AG10803 (cell line): ENCODE data around the gene OR8D4.
"Not testable (repeated sequence)": the region's sequence is repeated elsewhere in the genome, so short reads cannot be mapped to it uniquely, and the experiment has no call there.

ENCODE experiments used
- DNase-seq: peaks from one replicate; pipeline ENCODE4 v3.0.0; 2010; ENCODE audit warnings: low read depth
- H3K4me3 ChIP-seq: 2 replicates; pipeline ENCODE4 v1.5.1; 2011; ENCODE audit warnings: mild to moderate bottlenecking, low read length, control low read depth
- TF ChIP-seq, protein P1 (sequence below): conservative IDR thresholded peaks from 2 replicates; pipeline ENCODE4 v1.5.1; 2011; ENCODE audit warnings: mild to moderate bottlenecking, low read length, control low read depth, inconsistent platforms

OR8D4 gene

DNA sequence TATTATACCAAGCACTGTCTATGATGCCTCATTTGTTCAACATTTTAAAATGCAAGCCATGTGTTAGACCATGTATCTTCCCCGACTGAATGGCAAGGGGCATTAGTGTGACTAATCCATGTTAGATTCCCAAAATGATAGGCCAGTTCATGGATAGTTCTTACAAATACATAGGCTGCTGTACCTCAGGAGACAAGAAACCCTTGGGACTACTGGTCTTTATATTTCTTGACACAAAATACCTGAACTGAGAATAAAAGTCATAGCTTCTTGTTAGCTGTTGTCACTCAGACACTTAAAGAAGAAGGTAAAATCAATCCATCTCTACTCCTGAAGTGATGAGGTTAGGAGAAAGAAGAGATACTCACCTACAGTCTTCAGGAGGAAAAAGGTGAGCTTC lies at the start of gene OR8D4:
OR8D4 (plus strand) TSS at position 301 of the 400 bp plus-strand sequence. CDS start 4,265 bp downstream, outside the sequence.
- no peak within 1 kb of the TSS for H3K4me3 ChIP-seq
- TF ChIP-seq, protein P1, sequence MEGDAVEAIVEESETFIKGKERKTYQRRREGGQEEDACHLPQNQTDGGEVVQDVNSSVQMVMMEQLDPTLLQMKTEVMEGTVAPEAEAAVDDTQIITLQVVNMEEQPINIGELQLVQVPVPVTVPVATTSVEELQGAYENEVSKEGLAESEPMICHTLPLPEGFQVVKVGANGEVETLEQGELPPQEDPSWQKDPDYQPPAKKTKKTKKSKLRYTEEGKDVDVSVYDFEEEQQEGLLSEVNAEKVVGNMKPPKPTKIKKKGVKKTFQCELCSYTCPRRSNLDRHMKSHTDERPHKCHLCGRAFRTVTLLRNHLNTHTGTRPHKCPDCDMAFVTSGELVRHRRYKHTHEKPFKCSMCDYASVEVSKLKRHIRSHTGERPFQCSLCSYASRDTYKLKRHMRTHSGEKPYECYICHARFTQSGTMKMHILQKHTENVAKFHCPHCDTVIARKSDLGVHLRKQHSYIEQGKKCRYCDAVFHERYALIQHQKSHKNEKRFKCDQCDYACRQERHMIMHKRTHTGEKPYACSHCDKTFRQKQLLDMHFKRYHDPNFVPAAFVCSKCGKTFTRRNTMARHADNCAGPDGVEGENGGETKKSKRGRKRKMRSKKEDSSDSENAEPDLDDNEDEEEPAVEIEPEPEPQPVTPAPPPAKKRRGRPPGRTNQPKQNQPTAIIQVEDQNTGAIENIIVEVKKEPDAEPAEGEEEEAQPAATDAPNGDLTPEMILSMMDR = no peak
- DNase-seq = no peak

DNA sequence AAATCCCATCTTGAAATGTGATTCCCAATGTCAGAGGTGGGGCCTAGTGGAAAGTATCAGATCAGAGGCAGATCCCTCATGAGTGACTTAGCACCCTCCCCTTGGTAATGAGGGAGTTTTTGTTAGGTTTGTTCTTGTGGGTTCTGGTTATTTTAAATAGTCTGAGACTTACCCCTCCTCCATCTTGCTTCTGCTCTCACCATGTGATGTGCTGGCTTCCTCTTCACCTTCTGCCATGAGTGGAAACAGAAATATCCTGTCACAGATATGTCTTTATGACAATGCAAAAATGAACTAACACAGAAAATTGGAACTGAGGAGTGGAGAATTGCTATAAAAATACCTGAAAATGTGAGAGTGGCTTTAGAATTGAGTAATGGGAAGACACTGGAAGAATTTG lies 49.6 kb upstream of the OR8D4 start:
- DNase-seq = no peak
- TF ChIP-seq, protein P1 = no peak
- no peak overlapping the region for H3K4me3 ChIP-seq

DNA sequence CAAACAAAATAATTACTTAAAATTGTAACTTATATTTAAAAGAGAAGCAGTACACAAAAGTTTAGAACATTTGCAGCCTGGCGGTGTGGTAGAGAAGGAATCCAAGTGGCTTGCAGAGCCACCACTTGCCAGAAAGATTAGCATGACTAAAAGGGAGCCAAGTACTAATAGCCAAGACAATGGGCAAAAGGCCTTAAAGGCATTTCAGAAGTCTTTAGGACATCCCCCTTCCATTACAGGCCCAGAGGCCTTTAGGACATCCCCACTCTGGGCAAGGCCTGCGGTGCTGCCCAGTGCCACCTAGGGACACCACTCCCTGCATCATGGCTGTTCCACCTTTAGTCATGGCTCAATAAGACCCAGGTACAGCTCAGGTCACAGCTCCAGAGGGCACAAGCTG lies 48.9 kb upstream of the OR8D4 start:
- DNase-seq = no peak
- H3K4me3 ChIP-seq = no peak overlapping the region
- TF ChIP-seq, protein P1 = no peak

DNA sequence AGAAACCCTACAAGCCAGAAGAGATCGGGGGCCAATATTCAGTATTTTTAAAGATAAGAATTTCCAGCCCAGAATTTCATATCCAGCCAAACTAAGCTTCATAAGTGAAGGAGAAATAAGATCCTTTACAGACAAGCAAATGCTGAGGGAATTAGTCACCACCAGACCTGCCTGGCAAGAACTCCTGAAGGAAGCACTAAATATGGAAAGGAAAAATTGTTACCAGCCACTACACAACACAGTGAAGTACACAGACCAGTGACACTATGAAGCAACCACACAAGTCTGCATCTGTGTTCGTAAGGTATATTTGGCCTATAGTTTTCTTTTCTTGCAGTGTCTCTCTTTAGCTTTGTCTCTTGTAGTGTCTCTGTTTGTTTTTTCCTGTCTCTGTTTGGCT lies 45.5 kb upstream of the OR8D4 start:
- TF ChIP-seq, protein P1 = no peak
- DNase-seq = no peak
- no peak overlapping the region for H3K4me3 ChIP-seq

DNA sequence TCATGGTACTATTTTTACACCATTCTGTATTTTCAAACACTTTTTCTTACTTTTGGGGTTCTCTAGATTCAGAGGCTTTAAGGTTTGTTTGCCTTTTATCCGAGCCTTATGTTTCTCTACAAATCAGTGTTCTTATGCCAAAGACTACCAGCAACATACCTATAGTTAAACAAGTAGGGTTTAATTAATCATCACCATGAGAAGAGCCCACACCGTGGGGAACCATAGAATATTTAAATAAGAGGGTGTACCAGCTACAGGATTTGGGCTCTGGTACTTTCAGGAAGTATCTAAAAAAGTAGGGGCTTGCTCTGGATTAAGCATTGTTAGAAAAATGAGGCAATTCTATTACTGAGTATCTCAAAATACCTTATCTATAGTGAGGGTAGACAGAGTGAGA lies 42.2 kb upstream of the OR8D4 start:
- H3K4me3 ChIP-seq = no peak overlapping the region
- DNase-seq = no peak
- TF ChIP-seq, protein P1 = no peak

DNA sequence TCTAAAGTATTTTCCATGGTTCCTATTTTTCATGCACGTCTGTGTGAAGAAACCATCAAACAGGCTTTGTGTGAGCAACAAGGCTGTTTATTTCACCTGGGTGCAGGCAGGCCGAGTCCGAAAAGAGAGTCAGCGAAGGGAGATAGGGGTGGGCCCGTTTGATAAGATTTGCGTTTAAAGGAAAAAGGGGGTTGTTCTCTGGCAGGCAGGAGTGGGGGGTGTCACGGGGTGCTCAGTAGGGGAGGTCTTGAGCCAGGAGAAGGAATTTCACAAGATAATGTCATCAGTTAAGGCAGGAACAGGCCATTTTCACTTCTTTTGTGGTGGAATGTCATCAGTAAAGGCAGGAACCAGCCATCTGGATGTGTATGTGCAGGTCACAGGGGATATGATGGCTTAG lies 36.7 kb upstream of the OR8D4 start:
- not testable (repeated sequence) for H3K4me3 ChIP-seq, DNase-seq

DNA sequence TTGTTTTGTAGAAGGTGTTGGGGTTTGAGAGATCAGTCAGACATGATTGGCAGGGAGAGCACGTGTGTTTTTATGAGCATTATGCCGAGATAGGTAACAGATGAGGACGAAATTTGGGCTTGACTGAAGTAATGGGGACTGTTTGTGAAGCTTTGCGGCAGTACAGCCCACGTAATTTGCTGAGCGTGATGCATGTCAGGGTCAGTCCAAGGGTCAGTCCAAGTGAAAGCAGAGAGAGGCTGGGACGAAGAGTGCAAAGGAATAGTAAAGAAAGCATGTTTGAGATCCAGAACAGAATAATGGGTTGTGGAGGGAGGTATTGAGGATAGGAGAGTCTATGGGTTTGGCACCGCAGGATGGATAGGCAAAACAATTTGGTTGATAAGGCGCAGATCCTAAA lies 34.2 kb upstream of the OR8D4 start:
- DNase-seq = not testable (repeated sequence)

DNA sequence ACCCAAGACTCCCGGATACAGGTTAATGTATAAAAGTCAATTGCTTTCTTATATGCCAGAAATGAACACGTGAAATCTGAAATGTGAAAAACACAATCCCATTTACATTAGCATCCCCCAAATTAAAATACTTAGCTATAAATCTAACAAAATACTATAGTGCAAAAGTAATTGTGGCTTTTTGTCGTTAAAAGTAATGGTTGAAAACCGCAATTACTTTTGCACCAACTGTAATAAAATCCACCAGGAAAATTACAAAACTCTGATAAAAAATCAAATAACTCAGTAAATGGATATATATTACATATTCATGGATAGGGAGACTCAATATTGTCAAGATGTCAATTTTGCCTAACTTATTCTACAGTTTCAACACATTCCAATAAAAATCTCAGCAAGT lies 21.1 kb upstream of the OR8D4 start:
- no peak overlapping the region for H3K4me3 ChIP-seq
- TF ChIP-seq, protein P1 = no peak
- DNase-seq = no peak

More for the DNA sequence above, 34.2 kb upstream of the OR8D4 start:
- H3K4me3 ChIP-seq = not testable (repeated sequence)
